Spleen (tissue), 7 donors: Measurements from ENCODE around the gene KRTAP9-6.

ENCODE experiments used
- POLR2A ChIP-seq, 3 donors: fragments of 450-650 bp; IDR thresholded peaks; one replicate each; pipeline ENCODE4 v1.5.1; 2017; ENCODE audit warnings: antibody characterized with exemption in 3 of 3, mild to moderate bottlenecking in 1 of 3
- POLR2AphosphoS5 ChIP-seq, 3 donors: sonication (generic); formaldehyde crosslinking; IDR thresholded peaks; one replicate each; pipeline ENCODE4 v1.5.1; 2017; ENCODE audit warnings: antibody characterized with exemption in 3 of 3
- TF ChIP-seq, protein P1 (sequence below), 11 experiments: fragments of 200-600 bp in 7 of 11; fragments of 450-650 bp in 4 of 11; sonication (generic) in 4 of 11; IDR thresholded peaks in 8 of 11; conservative IDR thresholded peaks in 3 of 11; 1 replicate in 7 of 11; 2 replicates in 4 of 11; pipeline versions ENCODE4 v1.4.0 to v1.8.0; 2016 to 2021; ENCODE audit warnings: antibody characterized with exemption in 11 of 11, inconsistent platforms in 4 of 11, mild to moderate bottlenecking in 1 of 11
- donor health status: DM: no; HTN: no; CAD: no; lungs with moderate emphysema.
- donor health status: DM: no; HTN: no; CAD: no.
- donor health status: DM: no; HTN: no; CAD: no.

- TF ChIP-seq, protein P1, sequence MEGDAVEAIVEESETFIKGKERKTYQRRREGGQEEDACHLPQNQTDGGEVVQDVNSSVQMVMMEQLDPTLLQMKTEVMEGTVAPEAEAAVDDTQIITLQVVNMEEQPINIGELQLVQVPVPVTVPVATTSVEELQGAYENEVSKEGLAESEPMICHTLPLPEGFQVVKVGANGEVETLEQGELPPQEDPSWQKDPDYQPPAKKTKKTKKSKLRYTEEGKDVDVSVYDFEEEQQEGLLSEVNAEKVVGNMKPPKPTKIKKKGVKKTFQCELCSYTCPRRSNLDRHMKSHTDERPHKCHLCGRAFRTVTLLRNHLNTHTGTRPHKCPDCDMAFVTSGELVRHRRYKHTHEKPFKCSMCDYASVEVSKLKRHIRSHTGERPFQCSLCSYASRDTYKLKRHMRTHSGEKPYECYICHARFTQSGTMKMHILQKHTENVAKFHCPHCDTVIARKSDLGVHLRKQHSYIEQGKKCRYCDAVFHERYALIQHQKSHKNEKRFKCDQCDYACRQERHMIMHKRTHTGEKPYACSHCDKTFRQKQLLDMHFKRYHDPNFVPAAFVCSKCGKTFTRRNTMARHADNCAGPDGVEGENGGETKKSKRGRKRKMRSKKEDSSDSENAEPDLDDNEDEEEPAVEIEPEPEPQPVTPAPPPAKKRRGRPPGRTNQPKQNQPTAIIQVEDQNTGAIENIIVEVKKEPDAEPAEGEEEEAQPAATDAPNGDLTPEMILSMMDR (IDR thresholded peaks at IDR 0.05 in 8 of 11, conservative IDR thresholded peaks at IDR 0.05 in 3 of 11) = no peak
- TF ChIP-seq POLR2A (IDR thresholded peaks at IDR 0.05) (no peak), POLR2AphosphoS5 (IDR thresholded peaks at IDR 0.05) (no peak)
Observed at GRCh38 chr17:41226051-41226450, 39.1 kb upstream of the KRTAP9-6 start.
